Measurements from ENCODE around the gene EXD2. TPM values are rescaled to one million over a fixed set of nuclear protein-coding genes. Genes with fewer than 3 reads are reported as not detected.
A peak's percentile ranks its signal among the peaks of the same experiment; 100 is the strongest.

The EXD2 gene
- polyA plus RNA-seq, 2 of the 4 experiments (the other 2 are of a cell fraction) = 13.9 to 22.1 TPM

DNA sequence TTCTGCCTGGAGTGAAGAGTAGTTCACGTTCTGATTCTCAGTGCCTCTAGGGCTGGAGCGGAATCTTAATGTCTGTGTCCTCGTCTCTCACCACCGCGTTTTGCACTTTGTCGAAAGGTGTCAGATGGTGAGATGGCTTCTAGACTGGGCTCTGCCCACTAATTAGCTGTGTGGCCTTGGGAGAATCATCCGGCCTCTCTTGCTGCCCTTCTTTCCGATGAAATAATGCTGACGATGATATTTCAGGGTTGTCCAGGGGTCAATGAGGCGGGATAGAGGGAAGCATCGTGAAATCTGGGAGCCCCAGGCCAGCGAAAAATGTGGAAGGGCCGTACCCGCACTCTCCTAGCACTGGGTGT lies 67.8 kb downstream of the EXD2 start:
- WGBS (ENCODE audit: missing lambda C conversion rate) = 82% methylated on average over 14 of the region's 14 CpGs
- H3K9me3 ChIP-seq = no peaks in the 10 kb centered on the region
- ATAC-seq (no peak), DNase-seq (ENCODE audit: low read depth in 1 of 2, low spot score in 1 of 2) (no peak), FAIRE-seq (no peak)
- ChIA-PET CTCF (interaction anchor here (0.6 to 6.6 kb wide), 20 partner anchors 9 to 205 kb away, joined by 3 to 45 read pairs (median 4); no protein-coding TSS in a partner anchor), POLR2A (interaction anchor here (0.6 to 1.1 kb wide), 2 partner anchors 139 to 164 kb away, joined by 3 read pairs; partner anchors contain the start of genes ERH and SLC39A9)
- no peak for TF ChIP-seq SMC3 (IDR thresholded peaks at IDR 0.05)
- peak; percentile 92 for TF ChIP-seq MAFK (IDR thresholded peaks at IDR 0.05; ENCODE audit: partially characterized antibody)
- peaks cover 3% of the 10 kb centered on the region; the same call in 1 of the 3 replicates for H3K4me1 ChIP-seq
- peak overlapping the region in 1 of 2 experiments; percentile 79; a peak in 2 of 6 replicates for H3K27ac ChIP-seq
- H3K4me3 ChIP-seq = peak overlapping the region; percentile 62
- H3K4me2 ChIP-seq = peak overlapping the region; percentile 99

DNA sequence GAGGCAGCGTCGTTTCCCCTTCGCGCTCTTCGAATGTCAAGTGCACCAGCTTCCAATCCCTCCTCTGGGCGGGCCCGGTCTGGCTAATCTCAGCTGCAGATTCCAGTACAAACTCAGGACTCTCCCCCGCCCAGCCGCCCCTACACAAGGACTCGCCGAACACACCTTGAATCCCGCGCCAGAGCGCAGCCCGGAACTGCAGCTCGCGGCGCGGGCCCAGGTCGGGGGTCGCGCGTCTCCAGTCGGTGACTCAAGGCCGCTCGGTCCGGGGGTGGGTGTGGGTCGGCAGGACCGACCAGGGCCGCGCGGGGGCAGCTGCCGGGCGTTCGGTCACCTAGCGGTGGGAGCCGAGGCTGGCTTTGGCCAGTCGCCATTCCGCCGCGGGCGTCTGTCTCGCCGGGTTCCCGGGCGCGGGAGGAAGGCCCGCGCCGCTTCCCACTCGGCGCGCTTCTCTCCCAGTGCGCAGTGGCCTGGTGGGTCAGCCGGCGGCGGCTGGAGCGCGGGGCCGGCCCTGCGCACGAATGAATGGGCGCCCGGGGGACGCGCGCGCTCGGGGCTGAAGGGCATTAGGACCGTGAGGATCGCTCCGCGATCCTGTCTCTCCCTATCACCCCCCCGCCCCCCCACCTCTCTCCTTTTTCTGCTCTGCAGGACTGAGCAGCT lies 68.4 kb downstream of the EXD2 start, which contains the start of gene GALNT16:
GALNT16 (plus strand) TSS at position 632 of the 663 bp plus-strand sequence. CDS start 133 bp downstream, outside the sequence.
- Histone ChIP-seq H3K4me1 (peaks cover 3% of the 10 kb centered on the region; the same call in 1 of the 3 replicates), H3K27ac (peak within 1 kb of the TSS; percentile 57 to 79), H3K4me2 (peak within 1 kb of the TSS; percentile 99), H3K4me3 (peak within 1 kb of the TSS; percentile 62), H3K9me3 (no peaks in the 10 kb centered on the region)
- FAIRE-seq (no peak), DNase-seq (ENCODE audit: low read depth in 1 of 2, low spot score in 1 of 2) (peak; percentile 56 to 63), ATAC-seq (peak; percentile 58 to 72)
- TF ChIP-seq MAZ (IDR thresholded peaks at IDR 0.05; ENCODE audit: borderline replicate concordance, low read depth, low read length) (no peak), HOXB13 (CRISPR knock-in tag; IDR thresholded peaks at IDR 0.05; ENCODE audit: low read depth) (no peak), NPAS2 (CRISPR knock-in tag; IDR thresholded peaks at IDR 0.05; ENCODE audit: borderline replicate concordance) (no peak), BHLHE40 (IDR thresholded peaks at IDR 0.05; ENCODE audit: low read depth, low read length) (no peak), FOXS1 (CRISPR knock-in tag; IDR thresholded peaks at IDR 0.05) (no peak), PHF8 (IDR thresholded peaks at IDR 0.05; ENCODE audit: borderline replicate concordance, low read depth) (no peak), RAD21 (conservative IDR thresholded peaks at IDR 0.05 in 1 of 2, IDR thresholded peaks at IDR 0.05 in 1 of 2) (peak in 1 of 2 experiments; percentile 17; a peak in 1 of 5 replicates), EHF (CRISPR knock-in tag; IDR thresholded peaks at IDR 0.05) (no peak)
- TF ChIP-seq, protein P1, sequence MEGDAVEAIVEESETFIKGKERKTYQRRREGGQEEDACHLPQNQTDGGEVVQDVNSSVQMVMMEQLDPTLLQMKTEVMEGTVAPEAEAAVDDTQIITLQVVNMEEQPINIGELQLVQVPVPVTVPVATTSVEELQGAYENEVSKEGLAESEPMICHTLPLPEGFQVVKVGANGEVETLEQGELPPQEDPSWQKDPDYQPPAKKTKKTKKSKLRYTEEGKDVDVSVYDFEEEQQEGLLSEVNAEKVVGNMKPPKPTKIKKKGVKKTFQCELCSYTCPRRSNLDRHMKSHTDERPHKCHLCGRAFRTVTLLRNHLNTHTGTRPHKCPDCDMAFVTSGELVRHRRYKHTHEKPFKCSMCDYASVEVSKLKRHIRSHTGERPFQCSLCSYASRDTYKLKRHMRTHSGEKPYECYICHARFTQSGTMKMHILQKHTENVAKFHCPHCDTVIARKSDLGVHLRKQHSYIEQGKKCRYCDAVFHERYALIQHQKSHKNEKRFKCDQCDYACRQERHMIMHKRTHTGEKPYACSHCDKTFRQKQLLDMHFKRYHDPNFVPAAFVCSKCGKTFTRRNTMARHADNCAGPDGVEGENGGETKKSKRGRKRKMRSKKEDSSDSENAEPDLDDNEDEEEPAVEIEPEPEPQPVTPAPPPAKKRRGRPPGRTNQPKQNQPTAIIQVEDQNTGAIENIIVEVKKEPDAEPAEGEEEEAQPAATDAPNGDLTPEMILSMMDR (IDR thresholded peaks at IDR 0.05) = peak; percentile 25
- TF ChIP-seq, protein P2, sequence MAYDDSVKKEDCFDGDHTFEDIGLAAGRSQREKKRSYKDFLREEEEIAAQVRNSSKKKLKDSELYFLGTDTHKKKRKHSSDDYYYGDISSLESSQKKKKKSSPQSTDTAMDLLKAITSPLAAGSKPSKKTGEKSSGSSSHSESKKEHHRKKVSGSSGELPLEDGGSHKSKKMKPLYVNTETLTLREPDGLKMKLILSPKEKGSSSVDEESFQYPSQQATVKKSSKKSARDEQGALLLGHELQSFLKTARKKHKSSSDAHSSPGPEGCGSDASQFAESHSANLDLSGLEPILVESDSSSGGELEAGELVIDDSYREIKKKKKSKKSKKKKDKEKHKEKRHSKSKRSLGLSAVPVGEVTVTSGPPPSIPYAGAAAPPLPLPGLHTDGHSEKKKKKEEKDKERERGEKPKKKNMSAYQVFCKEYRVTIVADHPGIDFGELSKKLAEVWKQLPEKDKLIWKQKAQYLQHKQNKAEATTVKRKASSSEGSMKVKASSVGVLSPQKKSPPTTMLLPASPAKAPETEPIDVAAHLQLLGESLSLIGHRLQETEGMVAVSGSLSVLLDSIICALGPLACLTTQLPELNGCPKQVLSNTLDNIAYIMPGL (CRISPR knock-in tag; IDR thresholded peaks at IDR 0.05; ENCODE audit: borderline replicate concordance) = no peak
- TF ChIP-seq, protein P3, sequence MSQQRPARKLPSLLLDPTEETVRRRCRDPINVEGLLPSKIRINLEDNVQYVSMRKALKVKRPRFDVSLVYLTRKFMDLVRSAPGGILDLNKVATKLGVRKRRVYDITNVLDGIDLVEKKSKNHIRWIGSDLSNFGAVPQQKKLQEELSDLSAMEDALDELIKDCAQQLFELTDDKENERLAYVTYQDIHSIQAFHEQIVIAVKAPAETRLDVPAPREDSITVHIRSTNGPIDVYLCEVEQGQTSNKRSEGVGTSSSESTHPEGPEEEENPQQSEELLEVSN (IDR thresholded peaks at IDR 0.05; ENCODE audit: borderline replicate concordance, low read depth) = peak; percentile 46; the same call in 1 of the 2 replicates
- 15% methylated on average over 37 of the region's 74 CpGs for WGBS (ENCODE audit: missing lambda C conversion rate)
- ChIA-PET POLR2A (interaction anchor here (0.6 to 1.1 kb wide), 2 partner anchors 139 to 164 kb away, joined by 3 read pairs; partner anchors contain the start of genes ERH and SLC39A9), CTCF (interaction anchor here (0.6 to 6.6 kb wide), 23 partner anchors 10 to 205 kb away, joined by 3 to 45 read pairs (median 5); no protein-coding TSS in a partner anchor)

DNA sequence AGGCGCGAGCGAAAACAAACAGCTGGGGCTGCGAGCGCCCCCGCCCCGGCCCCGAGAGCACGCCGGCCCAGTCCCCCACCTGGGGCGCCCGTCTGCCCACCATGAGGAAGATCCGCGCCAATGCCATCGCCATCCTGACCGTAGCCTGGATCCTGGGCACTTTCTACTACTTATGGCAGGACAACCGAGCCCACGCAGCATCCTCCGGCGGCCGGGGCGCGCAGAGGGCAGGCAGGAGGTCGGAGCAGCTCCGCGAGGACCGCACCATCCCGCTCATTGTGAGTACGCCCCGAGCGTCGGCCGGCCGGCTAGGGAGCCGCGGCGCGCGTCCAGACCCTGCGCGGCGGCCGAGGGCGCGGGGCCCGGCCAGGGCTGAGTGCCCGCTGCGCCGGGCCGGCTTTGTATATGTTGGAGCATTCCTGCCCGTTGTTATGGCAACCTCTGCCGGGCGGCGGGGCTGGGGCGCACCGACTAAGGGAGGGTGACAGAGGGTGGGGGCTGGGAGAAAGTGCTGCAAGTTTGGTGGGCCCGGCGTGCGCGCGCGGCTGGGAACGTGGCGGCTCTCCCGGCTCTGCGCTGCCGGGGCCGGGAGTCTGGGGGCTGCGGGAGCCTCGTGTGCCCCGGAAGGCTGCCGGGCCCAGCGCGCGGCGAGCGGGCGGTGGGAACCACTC lies 69.0 kb downstream of the EXD2 start:
- ChIA-PET POLR2A (interaction anchor here (1.1 kb wide), 1 partner anchor 138 kb away, joined by 3 read pairs; the partner anchor contains the start of genes ERH and SLC39A9), CTCF (interaction anchor here (0.8 to 6.6 kb wide), 29 partner anchors 10 to 199 kb away, joined by 3 to 45 read pairs (median 4); no protein-coding TSS in a partner anchor)
- peak; percentile 49 to 61 for ATAC-seq
- Histone ChIP-seq H3K27ac (peak overlapping the region; percentile 57 to 79; a peak in 5 of 6 replicates), H3K4me3 (peak overlapping the region; percentile 62), H3K9me3 (no peaks in the 10 kb centered on the region), H3K4me1 (peaks cover 3% of the 10 kb centered on the region; the same call in 1 of the 3 replicates), H3K4me2 (peak overlapping the region; percentile 99)
- peak in 1 of 2 experiments; percentile 47 for DNase-seq (ENCODE audit: low read depth in 1 of 2, low spot score in 1 of 2)
- FAIRE-seq = no peak
- no peak for TF ChIP-seq MYC (IDR thresholded peaks at IDR 0.05; ENCODE audit: borderline replicate concordance, low read length)
- TF ChIP-seq, protein P1 (IDR thresholded peaks at IDR 0.05) = no peak
- TF ChIP-seq RFX5 (IDR thresholded peaks at IDR 0.05) = no peak
- TF ChIP-seq EHMT2 (IDR thresholded peaks at IDR 0.05; ENCODE audit: low read depth) = no peak
- no peak for TF ChIP-seq SMC3 (IDR thresholded peaks at IDR 0.05)
- TF ChIP-seq, protein P4, sequence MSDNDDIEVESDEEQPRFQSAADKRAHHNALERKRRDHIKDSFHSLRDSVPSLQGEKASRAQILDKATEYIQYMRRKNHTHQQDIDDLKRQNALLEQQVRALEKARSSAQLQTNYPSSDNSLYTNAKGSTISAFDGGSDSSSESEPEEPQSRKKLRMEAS (IDR thresholded peaks at IDR 0.05) = peak; percentile 12; the same call in 1 of the 2 replicates
- WGBS (ENCODE audit: missing lambda C conversion rate) = 1% methylated on average over 28 of the region's 78 CpGs
